Activated CD8-positive, alpha-beta memory T cell treated with anti-CD3 and anti-CD28 coated beads, Interleukin-2, amount 50 U/mL, for 1 hour (primary cell): ENCODE results near the gene NRTN.

Experiments used
- DNase-seq: peaks from one replicate; pipeline ENCODE4 v3.0.0-alpha.2; 2020; ENCODE audit errors: extremely low read depth

The NRTN gene

DNA sequence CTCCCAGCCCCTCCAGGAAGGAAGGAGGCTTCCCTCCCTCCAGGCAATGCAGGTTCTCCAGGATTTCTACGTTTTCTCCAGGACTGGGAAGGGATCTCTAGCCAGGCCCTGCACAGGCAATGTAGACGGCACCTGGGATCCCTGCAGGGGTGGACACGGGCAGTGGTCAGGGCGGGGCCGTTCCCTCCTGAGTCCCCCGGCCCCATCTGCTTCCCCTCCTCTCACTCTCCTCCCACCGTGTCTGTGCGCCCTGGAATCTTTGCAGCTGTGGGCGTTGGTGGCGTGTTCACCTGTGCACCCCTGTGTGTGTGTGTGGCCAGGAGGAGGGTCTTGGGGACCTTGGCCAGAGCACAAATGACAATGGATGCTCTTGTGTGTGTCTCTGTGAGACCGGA is 10.0 kb downstream of the NRTN start:
- DNase-seq: no peak

DNA sequence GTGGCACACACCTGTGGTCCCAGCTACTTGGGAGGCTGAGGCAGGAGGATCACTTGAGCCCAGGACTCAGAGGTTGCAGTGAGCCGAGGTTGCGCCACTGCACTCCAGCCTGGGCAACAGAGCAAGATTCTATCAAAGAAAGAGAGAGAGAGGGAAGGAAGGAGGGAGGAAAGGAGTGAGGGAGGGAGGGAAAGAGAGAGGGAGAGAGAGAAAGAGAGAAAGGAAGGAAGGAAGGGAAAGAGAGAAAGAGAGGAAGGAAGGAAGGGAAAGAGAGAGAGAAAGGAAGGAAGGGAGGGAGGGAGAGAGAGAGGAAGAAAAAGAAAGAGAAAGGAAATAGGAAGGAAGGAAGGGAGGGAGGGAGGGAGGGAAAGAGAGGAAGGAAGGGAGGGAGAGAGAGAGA is 12.4 kb downstream of the NRTN start:
- no peak for DNase-seq

DNA sequence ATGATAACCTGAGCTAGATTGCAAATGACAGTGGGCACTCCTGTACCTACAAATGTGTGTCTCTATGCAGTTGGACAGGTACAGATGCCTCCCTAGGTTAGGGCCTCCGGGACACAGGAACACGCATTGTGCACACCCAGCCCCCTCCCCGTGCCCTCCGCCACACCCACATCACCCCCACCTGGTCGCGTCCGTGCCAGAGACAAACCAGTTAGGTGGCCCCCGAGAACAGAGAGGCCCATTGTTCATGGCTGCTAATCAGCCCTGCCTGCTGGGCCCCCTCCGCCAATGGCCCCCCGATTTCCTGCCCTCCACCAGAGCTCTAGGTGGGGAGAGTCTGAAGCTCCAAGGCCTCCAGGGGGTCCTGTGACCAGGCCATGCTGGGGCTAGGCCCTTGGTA is 13.7 kb downstream of the NRTN start:
- no peak for DNase-seq

DNA sequence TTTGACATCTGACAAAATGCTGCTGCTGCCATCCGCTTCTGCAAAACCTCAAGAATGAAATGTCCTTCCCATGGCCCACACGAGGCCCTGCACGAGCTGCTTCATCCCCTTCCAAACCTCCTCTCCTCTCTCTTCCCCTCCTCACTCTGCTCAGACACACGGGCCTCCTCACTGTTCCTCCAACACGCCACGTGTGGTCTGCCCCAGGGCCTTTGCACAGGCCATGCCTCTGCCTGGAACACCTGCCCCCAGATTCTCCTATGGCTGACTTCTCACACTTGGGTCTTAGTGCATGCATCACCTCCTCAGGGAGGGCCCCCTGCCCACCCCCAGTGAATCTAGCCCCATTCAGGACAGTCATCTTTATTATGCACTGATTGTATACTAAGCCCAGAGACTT is 15.9 kb downstream of the NRTN start:
- no peak for DNase-seq

DNA sequence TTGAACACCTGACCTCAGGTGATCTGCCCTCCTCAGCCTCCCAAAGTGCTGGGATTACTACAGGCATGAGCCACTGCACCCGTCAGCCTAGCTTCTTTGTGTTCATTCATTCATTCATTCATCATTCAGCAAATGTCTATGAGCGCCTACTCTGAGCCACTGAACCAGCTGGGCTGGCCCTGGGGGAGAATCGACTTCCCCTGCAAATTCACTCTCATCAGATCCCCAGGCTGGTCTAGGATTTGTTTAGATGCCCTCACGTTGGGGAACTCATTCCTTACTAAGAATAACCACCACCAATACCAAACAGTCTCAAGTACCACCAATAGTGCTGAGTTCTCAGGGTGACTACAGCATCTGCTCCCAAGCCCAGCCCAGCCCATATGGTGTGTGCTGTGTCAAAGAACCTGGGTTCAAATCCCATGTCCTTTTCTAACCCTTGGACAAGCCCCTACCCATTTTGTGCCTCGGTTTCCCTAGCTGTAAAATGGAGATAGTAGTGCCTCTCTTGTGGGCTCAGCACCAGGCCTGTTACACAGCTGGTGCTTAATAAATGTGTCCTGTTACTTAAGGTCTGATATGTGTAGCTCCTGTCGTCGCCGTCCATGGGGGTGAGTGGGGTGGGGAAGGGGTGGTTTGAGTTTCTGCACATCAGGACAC is 16.8 kb downstream of the NRTN start:
- DNase-seq: no peak

DNA sequence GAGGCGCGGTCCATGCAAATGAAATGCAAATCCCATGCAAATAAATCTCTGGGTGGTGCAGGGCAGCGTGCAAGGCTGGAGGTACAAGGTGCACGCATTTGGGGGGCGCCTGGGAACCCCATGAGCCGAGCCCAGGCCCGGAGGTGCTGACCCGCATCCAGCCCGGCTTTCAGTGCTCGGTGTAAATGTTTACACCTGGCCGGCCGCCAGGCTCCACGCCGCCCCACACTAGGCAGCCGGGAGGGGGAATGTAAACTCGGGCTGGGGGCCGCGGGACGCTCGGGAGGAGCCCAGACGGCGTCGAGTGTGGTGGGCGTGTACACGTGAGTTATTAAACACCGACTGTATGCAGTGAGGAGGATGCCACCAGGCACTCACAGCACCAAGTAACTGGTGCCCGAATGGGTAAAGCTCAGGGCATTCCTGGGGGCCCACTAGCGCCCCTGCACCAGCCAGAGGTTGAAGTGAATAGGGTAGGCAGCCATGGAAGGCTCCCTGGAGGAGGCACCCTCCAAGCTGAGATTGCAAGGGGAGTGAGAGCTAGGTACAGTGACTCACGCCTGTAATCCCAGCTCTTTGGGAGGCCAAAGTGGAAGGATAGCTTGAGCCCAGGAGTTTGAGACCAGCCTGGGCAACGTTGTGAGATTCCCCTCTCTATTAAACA is 17.4 kb downstream of the NRTN start:
- no peak for DNase-seq

DNA sequence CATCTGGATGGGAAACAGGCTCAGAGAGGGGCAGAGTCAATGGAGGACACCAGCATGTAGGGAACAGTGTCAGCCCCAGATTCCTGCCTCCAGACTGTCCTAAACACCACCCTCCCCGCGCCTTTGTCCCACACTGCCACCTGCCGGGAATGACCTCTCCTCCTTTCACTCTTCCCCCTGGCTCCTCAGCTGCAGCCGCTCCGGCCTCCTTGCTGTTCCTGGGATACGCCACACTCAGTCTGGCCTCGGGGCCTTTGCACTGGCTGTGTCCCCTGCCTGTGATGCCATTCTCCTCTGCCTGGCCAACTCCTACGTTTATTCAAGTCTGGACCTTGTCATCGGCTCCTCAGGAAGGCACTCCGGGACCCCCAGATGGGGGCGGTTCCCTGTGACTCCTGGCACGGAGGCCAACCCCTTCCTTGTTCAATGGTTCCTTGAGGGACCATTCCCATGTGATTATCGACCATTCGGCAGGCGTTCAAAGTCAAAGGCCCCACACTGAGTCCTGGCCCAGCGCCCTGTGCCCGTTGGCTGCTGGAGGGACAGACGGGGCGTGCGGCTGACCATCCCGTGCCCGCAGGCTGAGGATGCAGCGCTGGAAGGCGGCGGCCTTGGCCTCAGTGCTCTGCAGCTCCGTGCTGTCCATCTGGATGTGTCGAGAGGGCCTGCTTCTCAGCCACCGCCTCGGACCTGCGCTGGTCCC is 18.9 kb downstream of the NRTN start:
- no peak for DNase-seq

DNA sequence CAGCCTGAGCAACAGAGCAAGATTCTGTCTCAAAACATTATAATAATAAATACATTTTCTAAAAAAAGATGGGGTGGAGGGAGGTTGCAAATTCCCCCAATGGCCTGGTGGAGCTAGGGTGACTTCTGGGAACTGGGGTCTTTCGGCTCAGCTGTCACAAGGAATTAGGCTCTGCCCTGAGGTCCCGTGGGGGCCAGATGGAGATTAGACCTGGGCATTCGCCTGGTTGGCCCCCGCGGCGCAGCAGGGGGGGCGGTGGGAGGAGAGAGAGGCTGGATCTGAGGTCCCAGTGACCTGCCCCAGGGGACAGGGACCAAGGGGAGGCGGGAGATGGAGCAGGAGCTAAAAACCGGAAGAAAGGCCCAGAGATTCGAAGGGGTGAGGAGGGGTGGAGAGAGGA is 19.9 kb downstream of the NRTN start:
- DNase-seq: no peak

DNA sequence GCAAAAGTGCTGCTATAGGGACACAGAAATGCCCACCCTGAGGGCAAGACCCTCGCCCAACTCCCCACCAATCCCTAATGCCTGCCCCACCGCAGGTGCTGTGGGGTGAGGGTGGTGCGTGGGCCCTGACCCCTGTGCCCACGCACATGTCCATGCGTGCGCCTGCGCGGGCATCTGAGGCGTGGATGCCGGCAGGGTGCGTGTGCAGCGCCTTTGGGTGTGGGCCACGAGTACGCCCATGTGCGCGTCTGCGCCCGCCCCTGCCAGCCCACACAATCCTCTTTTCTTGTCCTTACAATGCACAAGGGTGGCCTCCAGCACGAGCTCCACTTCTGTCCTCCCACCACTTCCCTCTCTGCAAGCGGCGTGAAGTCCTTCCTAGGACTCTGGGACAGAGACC is 20.3 kb downstream of the NRTN start:
- no peak for DNase-seq

DNA sequence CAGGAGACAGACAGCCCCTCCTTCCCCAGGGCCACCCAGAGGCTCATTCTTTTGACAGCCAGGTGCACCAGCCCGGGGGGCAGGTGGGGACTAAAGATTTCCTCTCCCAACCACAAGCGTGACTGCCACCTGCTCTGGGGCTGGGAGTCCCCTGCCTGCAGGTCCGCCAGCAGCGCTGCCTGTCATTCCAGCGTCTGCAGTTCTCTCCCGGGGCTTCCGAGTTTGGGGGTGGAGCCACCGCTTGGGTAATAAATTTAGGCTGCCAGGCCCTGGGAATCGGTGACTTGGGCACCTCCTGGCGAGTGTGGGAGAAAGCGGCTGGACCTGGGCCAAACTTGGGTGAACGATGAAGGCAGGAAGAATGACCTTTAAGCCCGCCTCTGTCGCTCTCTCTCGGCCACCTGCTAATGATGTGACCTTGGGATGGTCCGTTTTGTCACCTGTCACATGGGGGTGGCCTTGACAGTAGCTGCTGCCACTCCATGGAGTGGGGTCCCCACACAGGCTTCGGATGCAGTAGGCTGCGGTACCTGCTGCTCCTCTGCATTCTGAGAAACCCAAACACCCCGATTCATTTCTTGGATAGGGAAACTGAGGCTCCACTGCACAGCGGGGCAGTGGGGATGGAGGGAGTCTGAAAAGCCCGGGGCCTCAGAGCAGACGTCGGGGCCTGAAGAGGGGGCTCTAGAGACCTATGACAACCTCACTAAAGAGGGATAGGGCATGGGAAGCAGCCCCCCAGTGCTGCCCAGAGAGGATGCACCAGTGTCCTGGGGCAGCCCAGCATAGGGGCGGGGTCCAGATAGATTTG is 21.9 kb downstream of the NRTN start:
- DNase-seq: no peak

DNA sequence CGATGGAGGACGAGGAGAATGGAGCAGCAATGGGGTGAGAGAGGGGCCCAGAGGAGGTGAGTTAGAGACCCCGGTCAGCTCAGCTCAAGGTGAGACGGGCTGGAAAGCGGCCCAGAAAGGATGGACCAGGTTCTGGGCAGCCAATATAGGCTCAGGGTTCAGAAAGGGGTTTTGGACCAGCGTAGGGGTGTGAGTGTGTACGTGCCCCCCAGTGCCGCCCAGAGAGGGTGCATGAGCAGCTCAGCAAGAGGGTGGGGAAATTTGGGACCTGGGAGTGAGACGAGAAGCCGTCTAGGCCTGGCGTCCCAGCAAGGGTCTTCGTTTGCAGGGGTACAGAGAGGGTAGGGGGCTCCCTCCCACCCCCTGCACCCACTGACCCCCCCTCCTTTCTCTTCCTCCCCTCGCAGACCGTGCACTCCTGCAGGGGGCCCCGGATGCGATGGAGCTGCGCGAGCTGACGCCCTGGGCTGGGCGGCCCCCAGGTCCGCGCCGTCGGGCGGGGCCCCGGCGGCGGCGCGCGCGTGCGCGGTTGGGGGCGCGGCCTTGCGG is 22.5 kb downstream of the NRTN start:
- no peak for DNase-seq

DNA sequence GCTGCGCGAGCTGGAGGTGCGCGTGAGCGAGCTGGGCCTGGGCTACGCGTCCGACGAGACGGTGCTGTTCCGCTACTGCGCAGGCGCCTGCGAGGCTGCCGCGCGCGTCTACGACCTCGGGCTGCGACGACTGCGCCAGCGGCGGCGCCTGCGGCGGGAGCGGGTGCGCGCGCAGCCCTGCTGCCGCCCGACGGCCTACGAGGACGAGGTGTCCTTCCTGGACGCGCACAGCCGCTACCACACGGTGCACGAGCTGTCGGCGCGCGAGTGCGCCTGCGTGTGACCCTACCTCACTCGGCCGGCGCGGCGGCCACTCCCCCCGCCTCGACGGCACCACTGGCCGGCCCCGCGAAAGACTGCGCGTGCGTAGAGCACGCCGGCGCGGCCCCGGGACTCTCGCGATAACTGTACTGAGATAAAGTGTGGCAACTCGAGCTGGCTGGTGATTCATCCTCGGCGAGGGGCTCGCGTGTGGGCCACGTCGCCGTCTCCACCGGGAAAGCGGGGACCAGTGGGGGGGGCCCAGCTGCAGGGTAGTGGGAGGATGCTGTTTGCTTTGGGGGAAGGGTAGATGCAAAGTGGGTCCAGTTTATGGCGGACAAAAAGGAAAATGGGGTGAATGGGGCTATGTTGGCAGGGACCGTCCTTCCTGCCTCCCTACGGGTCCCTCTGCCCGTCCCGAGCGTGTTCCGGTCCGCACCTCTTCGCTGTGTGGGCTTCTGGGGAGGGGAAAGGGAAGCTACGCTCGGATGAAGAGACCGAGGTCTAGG is 23.2 kb downstream of the NRTN start:
- DNase-seq: peak; percentile 89

DNA sequence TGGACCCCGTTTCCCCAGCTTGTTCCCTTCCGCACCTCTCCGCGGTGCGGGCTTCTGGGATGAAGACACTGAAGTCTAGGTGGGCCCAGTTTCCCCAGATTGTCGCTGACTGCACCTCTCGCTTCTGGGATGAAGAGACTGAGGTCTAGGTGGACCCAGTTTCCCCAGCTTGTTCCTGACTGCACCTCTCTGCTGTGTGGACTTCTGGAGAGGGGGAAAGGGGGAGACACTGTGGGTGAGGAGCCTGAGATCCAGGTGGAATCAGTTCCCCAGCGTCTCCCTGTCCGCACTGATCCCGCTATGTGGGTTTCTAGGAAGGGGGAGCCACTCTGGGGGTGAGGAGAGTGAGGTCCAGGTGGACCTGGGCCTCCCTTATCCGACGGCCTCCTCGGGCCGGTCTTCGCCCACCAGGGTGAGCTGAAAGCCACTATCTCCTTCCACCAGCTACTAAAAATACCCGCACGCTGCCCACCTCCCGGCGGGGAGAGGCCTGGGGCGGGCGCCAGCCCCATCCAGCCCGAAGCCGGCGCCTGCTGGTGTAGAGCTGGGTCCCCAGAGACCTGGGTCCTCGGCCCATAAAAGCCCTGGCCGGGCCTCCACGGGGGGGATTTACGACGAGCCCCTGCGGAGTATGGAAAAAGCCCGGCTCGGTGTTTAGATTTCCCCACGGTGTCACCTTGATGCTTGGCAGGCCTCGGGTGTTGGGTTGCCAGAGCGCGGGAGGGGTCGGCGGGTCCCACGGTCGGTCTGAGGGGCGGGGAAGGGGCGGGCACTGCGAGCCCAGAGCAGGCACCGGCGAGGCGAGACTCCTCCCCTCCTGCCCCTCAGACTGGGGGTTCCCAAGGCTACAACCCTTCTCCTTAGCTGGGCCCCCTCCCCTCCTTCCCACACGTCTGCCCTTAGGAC is 24.0 kb downstream of the NRTN start:
- no peak for DNase-seq

DNA sequence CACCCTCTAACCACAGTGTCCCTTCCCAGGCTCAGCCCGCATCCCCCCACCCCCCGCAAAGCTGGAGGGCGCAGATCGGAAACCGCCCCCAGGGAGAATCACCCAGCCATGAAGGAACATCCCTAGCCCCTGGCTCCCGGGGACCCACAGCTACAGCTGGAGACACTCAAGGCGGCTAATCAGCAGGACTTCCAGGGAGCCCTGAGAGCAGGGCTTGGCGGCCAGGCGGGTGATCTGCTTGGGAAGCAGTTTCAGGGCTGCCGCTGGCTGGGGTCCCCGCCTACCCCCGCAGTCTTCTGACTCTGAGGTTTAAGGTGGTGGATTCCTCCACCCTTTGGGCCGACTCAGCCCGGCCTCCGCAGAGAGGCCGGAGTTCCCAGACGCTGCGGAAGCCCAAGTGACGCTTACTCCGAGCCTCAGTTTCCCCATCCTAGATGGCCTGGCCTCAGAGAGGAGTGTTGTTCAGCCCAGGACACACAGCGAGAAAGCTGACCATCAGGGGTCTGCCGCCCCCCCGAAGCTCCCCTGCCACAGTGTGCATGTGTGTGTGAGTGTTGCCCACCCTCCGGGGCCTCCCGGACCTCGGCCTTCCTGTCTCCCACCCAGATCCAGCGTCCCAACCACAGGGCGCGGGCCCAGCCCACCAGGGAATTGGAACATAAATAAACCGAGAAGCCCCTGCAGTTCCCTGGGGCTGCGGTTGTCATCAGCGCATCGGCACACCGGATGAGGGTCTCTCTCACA is 24.9 kb downstream of the NRTN start:
- no peak for DNase-seq

DNA sequence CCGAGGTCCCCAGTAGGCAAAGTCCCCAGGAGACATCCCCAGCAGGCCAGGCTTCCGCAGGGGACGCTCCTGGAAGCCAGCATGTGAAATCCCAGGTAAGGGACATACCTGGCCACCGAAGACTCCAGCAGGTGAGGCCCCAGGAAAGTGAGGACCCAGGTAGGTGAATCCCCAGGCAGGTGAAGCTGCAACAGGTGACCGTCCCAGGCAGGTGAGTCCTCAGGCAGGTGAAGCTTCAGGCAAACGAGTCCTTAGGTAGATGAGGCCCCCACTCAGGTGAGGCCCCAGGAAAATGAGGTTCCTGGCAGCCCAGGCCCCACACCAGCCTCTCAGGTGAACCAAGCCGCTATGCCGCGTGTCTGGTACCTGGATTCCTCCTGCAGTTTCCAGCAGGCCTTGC is 26.3 kb downstream of the NRTN start:
- no peak for DNase-seq

DNA sequence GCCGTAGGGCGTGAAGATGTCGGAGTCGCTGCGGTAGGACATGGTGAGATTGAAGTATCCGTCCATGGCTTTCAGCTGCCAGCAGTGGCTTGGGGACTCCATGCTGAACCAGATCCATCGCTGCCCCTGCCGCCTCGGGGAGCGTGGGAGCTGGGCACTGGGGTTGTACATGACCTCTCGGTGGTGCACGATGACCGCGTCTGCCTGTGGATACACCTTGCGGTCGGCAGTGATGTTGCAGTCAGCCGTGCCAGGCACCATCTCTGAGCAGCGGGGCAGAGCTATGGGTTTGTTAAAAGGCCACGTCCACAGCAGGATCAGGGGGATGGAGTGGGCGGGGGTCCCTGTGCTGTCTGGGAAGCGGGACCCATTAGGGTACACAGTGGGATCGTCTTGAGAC is 27.2 kb downstream of the NRTN start:
- no peak for DNase-seq

DNA sequence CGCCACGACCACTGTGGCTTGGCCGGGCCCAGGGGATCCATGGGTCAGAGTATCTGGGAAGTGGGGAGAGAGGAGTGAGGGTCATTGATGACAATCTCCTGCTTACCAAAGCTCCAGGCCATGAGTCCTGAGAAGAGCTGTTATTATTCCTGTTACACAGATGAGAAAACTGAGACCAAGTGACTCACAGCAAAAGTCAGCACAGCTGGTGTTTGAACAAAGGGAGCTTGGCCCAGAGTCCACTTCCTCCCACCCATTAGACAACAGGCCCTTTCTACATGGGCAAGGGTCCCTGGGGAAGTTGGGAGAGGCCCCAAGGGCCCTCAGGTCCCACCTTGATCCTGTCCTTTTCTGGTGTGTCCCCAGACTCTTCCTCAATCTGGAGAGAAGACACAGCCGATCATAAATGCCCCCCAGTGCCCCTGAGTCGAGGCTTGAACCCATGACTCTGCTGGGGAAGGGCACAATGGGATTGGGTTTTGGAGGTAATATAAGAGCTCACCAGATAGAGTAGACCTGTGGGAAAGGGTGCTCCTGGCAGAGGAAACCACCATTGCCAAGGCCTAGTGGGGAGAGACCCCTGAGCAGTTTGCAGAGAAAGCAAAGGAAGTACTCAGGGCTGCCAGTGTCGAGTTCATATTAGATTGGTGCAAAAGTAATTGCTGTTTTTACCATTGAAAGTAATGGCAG is 27.8 kb downstream of the NRTN start:
- no peak for DNase-seq

DNA sequence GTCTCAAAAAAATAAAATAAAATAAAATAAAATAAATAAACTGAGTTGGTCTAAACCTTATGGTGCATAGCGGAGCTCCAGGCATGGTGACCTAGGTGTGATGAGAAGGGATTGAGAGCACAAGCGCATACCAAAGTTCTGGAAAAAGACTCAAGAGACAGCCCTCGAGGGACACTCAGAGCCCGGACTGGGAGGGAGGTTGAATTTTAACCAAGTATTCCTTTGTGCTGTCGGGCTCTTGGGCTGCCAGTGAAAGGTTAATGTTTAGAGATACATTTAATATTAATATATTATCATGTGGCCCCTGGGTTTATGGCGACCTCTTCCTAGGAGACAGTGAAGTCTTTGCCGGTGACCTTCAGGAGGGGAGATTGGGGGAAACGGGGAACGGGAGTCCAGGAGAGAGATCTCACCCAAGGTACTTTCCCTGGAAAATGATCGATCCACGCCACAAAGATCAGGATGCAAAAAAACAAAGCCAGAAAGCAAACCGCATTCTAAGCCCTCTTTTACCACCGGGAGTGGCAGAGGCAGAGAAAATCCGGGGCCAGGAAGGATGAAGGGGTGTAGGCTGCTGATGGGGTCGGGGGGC is 33.0 kb downstream of the NRTN start:
- DNase-seq: no peak
